Ishikawa (cell line): ENCODE results near the gene SLC46A2.

Experiments used
- CEBPB ChIP-seq: IDR thresholded peaks from 2 replicates; pipeline ENCODE4 v1.6.1; 2012
- EGR1 ChIP-seq: IDR thresholded peaks from 2 replicates; pipeline ENCODE4 v1.6.1; 2012
- EP300 ChIP-seq: IDR thresholded peaks from 2 replicates; pipeline ENCODE4 v1.6.1; 2012; ENCODE audit warnings: borderline replicate concordance
- FOXM1 ChIP-seq: IDR thresholded peaks from 2 replicates; pipeline ENCODE4 v1.6.1; 2012; ENCODE audit warnings: low read depth, borderline replicate concordance
- NFIC ChIP-seq: IDR thresholded peaks from 2 replicates; pipeline ENCODE4 v1.6.1; 2012
- RAD21 ChIP-seq: IDR thresholded peaks from 2 replicates; pipeline ENCODE4 v1.6.1; 2012; ENCODE audit warnings: low read depth
- TAF1 ChIP-seq: IDR thresholded peaks from 2 replicates; pipeline ENCODE4 v1.6.1; 2012; ENCODE audit warnings: low read depth, mild to moderate bottlenecking
- TCF12 ChIP-seq: IDR thresholded peaks from 2 replicates; pipeline ENCODE4 v1.6.1; 2012; ENCODE audit warnings: low read depth
- TEAD4 ChIP-seq: IDR thresholded peaks from 2 replicates; pipeline ENCODE4 v1.6.1; 2012
- YY1 ChIP-seq: IDR thresholded peaks from 2 replicates; pipeline ENCODE4 v1.6.1; 2012; ENCODE audit warnings: low read depth
- TF ChIP-seq, protein P1 (sequence below): IDR thresholded peaks from 2 replicates; pipeline ENCODE4 v1.6.1; 2012

DNA sequence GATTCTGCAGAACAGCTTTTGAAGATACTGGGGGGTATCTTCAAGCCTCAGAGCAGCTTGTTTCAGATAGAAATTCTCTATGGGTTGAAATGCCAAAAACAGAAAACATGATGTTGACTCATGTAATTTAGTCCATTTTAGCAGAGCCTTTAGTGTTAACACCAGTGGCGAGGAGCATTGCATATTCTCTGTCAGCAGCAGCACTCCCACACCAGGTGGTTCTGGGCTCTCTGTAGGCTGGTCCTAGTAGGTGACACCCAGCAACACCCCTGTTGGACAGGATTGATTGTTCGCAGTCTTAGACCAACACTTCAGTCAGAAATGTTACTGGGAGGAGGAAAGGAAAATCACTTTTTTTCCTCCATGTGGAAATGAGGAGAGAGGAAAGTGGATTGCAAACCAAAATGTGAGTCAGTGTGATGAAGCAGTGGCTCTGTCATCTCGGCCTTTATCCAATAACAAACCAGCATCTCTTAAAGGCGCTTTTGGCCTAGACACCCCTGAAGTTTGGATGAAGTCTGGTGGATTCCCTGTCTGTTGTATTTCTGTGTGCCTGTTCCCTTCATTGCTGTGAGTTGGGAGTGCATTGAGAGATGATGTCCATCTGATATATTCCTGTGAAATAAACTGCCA lies 16.8 kb downstream of the SLC46A2 start:
- TF ChIP-seq TCF12 (no peak), RAD21 (no peak), EP300 (no peak), YY1 (no peak), FOXM1 (no peak), TAF1 (no peak), NFIC (no peak), CEBPB (no peak), TEAD4 (no peak), EGR1 (no peak)
- TF ChIP-seq, protein P1, sequence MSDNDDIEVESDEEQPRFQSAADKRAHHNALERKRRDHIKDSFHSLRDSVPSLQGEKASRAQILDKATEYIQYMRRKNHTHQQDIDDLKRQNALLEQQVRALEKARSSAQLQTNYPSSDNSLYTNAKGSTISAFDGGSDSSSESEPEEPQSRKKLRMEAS = no peak
